Suprapubic skin (tissue), 3 donors: ENCODE data around the gene HSD17B11.

Experiments used
- EP300 ChIP-seq: sonication (generic); formaldehyde crosslinking; IDR thresholded peaks from one replicate; pipeline ENCODE4 v1.6.1; 2017; ENCODE audit warnings: antibody characterized with exemption
- POLR2A ChIP-seq, 2 donors: fragments of 450-650 bp; IDR thresholded peaks; one replicate each; pipeline ENCODE4 v1.6.1; 2017; ENCODE audit warnings: antibody characterized with exemption in 2 of 2, mild to moderate bottlenecking in 2 of 2, moderate library complexity in 2 of 2
- TF ChIP-seq, protein P1 (sequence below), 2 donors: fragments of 200-600 bp in 1 of 2; fragments of 450-650 bp in 1 of 2; sonication (generic) in 1 of 2; IDR thresholded peaks; one replicate each; pipeline ENCODE4 v1.5.1; 2016 to 2019; ENCODE audit warnings: antibody characterized with exemption in 2 of 2, mild to moderate bottlenecking in 1 of 2, moderate library complexity in 1 of 2

DNA sequence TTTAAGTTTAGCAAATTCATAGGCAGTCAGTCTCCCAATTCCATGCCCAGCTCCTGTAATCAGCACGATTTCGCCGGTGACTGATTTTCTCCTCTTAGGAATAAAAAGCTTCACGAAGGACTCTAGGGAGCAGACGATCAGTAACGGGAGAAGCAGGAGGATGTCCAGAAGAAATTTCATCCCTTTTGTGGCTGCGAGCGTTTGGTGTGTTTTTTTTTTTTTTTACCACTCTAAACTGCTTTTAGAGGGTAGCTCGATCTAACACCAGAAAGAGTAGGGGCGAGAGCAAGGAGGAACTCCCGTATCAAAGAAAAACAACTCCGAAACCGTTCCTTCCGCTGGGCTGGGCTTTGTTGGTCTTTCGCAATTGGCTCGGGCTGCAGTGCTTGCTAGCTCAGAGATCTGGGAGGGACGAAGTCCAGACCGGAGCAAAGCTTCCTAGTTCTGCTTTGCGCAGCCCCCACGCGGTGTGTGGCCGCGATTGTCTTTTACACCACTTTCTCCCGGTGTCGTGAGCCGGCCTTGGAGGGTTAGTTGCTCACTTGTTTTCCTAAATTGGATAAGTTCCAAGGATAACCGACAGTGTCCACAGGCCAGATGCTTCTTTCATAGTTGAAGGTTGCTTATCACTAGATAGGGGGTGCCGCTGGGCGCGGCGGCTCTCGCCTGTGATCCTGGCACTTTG, at the start of gene HSD17B11:
- peak in 1 of 2 donors; percentile 68 for TF ChIP-seq POLR2A (IDR thresholded peaks at IDR 0.05)
- TF ChIP-seq, protein P1, sequence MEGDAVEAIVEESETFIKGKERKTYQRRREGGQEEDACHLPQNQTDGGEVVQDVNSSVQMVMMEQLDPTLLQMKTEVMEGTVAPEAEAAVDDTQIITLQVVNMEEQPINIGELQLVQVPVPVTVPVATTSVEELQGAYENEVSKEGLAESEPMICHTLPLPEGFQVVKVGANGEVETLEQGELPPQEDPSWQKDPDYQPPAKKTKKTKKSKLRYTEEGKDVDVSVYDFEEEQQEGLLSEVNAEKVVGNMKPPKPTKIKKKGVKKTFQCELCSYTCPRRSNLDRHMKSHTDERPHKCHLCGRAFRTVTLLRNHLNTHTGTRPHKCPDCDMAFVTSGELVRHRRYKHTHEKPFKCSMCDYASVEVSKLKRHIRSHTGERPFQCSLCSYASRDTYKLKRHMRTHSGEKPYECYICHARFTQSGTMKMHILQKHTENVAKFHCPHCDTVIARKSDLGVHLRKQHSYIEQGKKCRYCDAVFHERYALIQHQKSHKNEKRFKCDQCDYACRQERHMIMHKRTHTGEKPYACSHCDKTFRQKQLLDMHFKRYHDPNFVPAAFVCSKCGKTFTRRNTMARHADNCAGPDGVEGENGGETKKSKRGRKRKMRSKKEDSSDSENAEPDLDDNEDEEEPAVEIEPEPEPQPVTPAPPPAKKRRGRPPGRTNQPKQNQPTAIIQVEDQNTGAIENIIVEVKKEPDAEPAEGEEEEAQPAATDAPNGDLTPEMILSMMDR (IDR thresholded peaks at IDR 0.05), result peak in 1 of 2 donors; percentile 17
- no peak for TF ChIP-seq EP300
